Chondrocyte (in vitro differentiated cells): ENCODE data around the gene FGD4. TPM values are rescaled to one million over a fixed set of nuclear protein-coding genes. Genes with fewer than 3 reads are reported as not detected.

ENCODE experiments used
- DNase-seq: peaks from one replicate; pipeline ENCODE4 v3.0.0; 2021; ENCODE audit warnings: mixed read lengths, low spot score
- H3K27ac Mint-ChIP-seq: one replicate; pipeline ENCODE4 v1.8.0; 2021; ENCODE audit warnings: mild to moderate bottlenecking, moderate library complexity, mixed read lengths; ENCODE audit not compliant: unreplicated experiment
- H3K27me3 Mint-ChIP-seq: 2 replicates; pipeline ENCODE4 v1.8.0; 2021; ENCODE audit warnings: low read depth, mixed read lengths
- H3K36me3 Mint-ChIP-seq: 2 replicates; pipeline ENCODE4 v1.8.0; 2021; ENCODE audit warnings: low read depth, mixed read lengths
- H3K4me1 Mint-ChIP-seq: 2 replicates; pipeline ENCODE4 v1.8.0; 2021; ENCODE audit warnings: low read depth, mild to moderate bottlenecking, mixed read lengths
- H3K4me3 Mint-ChIP-seq: one replicate; pipeline ENCODE4 v1.8.0; 2021; ENCODE audit warnings: mild to moderate bottlenecking, moderate library complexity, mixed read lengths; ENCODE audit not compliant: unreplicated experiment
- H3K9me3 Mint-ChIP-seq: 2 replicates; pipeline ENCODE4 v1.8.0; 2021; ENCODE audit warnings: low read depth, mixed read lengths
- CTCF ChIP-seq: fragments of 200-600 bp; sonication (generic); IDR thresholded peaks from 2 replicates; pipeline ENCODE4 v1.5.0; 2021; ENCODE audit warnings: antibody characterized with exemption, mild to moderate bottlenecking, moderate library complexity
- total RNA-seq: library from RNA; stranded (reverse); gene quantifications from 3 replicates; pipeline ENCODE4 v1.2.1, GENCODE V29; 2021

Gene FGD4
- total RNA-seq, 1 donor from 2014 or later, result 8.7 TPM

GRCh38 chr12:32470936-32471470 is 71.6 kb downstream of the FGD4 start:
- H3K27me3 Mint-ChIP-seq, result no peaks in the 10 kb centered on the region
- H3K27ac Mint-ChIP-seq, result no peak overlapping the region
- no peaks in the 10 kb centered on the region for H3K36me3 Mint-ChIP-seq
- no peak for TF ChIP-seq CTCF
- no peak overlapping the region for H3K4me3 Mint-ChIP-seq
- no peaks in the 10 kb centered on the region for H3K9me3 Mint-ChIP-seq
- no peak for DNase-seq
- peaks cover 4% of the 10 kb centered on the region for H3K4me1 Mint-ChIP-seq

- Mint-ChIP-seq H3K27ac (no peak overlapping the region), H3K9me3 (no peaks in the 10 kb centered on the region), H3K4me3 (no peak overlapping the region), H3K36me3 (no peaks in the 10 kb centered on the region), H3K4me1 (peaks cover 4% of the 10 kb centered on the region), H3K27me3 (no peaks in the 10 kb centered on the region)
- TF ChIP-seq CTCF, result no peak
- DNase-seq, result no peak
Observed at GRCh38 chr12:32471591-32472001, 72.2 kb downstream of the FGD4 start.

GRCh38 chr12:32475724-32476123 is 76.4 kb downstream of the FGD4 start:
- no peak for DNase-seq
- H3K36me3 Mint-ChIP-seq, result no peaks in the 10 kb centered on the region
- no peaks in the 10 kb centered on the region for H3K9me3 Mint-ChIP-seq
- H3K4me3 Mint-ChIP-seq, result no peak overlapping the region
- no peaks in the 10 kb centered on the region for H3K27me3 Mint-ChIP-seq
- TF ChIP-seq CTCF, result no peak
- no peaks in the 10 kb centered on the region for H3K4me1 Mint-ChIP-seq
- H3K27ac Mint-ChIP-seq, result no peak overlapping the region

- H3K27ac Mint-ChIP-seq, result no peak overlapping the region
- no peaks in the 10 kb centered on the region for H3K36me3 Mint-ChIP-seq
- no peak for TF ChIP-seq CTCF
- no peaks in the 10 kb centered on the region for H3K9me3 Mint-ChIP-seq
- H3K4me1 Mint-ChIP-seq, result no peaks in the 10 kb centered on the region
- no peaks in the 10 kb centered on the region for H3K27me3 Mint-ChIP-seq
- DNase-seq, result no peak
- no peak overlapping the region for H3K4me3 Mint-ChIP-seq
Observed at GRCh38 chr12:32476446-32476845, 77.1 kb downstream of the FGD4 start.

- no peaks in the 10 kb centered on the region for H3K36me3 Mint-ChIP-seq
- H3K27ac Mint-ChIP-seq, result no peak overlapping the region
- DNase-seq, result no peak
- H3K4me1 Mint-ChIP-seq, result no peaks in the 10 kb centered on the region
- no peaks in the 10 kb centered on the region for H3K27me3 Mint-ChIP-seq
- no peaks in the 10 kb centered on the region for H3K9me3 Mint-ChIP-seq
- no peak overlapping the region for H3K4me3 Mint-ChIP-seq
- TF ChIP-seq CTCF, result no peak
Observed at GRCh38 chr12:32477714-32478113, 78.4 kb downstream of the FGD4 start.
